GM18502 (cell line): ENCODE data around the gene GTF3C5.
"Not testable (repeated sequence)": the region's sequence is repeated elsewhere in the genome, so short reads cannot be mapped to it uniquely, and the experiment has no call there.

ENCODE experiments used
- ATAC-seq: cut with Tn5 transposase; IDR thresholded peaks from one replicate; pipeline ENCODE4 v1.9.1; 2021; ENCODE audit warnings: mild to moderate bottlenecking; ENCODE audit not compliant: unreplicated experiment, poor library complexity

Gene GTF3C5

GRCh38 chr9:133086212-133086860 is 55.5 kb downstream of the GTF3C5 start:
- ATAC-seq: not testable (repeated sequence)

- no peak for ATAC-seq
Measured at GRCh38 chr9:133086894-133087293, 56.1 kb downstream of the GTF3C5 start.

GRCh38 chr9:133087429-133088145 is 56.8 kb downstream of the GTF3C5 start:
- no peak for ATAC-seq

DNA sequence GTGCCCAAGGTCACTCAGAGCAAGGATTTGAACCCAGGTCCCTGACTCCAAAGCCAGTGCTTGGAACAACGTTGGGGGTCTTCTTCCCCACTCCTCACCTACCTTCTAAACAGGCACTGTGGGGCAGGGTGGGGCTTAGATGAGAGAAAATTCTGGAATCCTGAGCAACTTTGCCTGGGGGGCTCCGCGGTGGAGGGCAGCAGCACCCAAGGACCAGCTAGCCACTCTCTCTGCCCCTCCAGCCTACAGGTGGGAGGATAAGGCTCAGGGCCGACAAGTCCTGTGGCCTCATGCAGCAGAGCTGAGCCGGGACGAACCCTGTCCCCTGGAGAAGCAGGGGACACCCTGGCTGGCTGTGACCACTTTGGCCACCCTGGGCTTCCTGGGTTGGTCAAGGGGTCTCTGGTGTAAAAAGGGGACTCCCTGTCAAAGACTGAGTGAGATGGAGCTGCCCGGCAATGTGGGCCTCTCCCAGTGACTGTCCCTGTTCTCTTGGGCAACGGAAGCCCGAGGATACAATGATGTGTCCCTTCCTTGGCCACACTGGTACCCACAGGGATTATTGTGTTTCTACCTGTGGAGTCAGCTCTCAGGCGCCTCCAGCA is 57.5 kb downstream of the GTF3C5 start:
- no peak for ATAC-seq

DNA sequence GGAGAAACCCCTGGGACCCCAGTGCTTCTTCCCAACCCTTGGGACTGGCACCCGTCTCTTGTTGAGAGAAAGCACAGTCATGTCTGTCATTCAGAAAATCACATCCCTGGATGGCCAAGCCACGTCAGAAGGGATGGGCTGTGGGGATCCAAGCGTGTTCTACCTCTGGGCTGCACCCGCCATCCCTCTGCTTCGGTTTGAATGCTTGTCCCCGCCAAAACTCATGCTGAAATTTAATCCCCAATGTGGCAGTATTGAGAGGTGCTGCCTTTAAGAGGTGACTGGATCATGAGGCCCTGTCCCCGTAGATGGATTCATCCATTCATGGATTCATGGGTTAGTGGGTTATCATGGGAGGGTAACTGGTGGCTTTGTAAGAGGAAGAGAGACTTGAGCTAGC is 58.0 kb downstream of the GTF3C5 start:
- ATAC-seq: no peak

DNA sequence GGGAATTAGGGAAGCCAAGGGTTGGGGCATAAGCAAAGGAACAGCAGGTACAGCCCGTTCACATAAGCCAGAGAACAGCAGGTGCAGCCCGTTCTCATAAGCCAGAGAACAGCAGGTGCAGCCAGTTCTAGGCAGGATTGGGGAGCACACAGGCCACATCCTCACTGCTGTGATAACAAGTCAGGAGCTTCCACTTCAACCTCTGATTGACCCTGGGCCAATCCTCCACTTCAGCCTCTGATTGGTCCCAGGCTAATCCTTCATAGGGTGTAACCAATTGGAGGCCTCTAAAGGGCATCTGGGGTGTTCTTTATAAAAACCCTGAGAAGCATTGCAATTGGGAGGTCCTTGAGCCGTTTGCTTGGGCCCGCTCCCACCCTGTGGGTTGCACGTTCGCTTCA is 58.5 kb downstream of the GTF3C5 start:
- ATAC-seq: no peak

DNA sequence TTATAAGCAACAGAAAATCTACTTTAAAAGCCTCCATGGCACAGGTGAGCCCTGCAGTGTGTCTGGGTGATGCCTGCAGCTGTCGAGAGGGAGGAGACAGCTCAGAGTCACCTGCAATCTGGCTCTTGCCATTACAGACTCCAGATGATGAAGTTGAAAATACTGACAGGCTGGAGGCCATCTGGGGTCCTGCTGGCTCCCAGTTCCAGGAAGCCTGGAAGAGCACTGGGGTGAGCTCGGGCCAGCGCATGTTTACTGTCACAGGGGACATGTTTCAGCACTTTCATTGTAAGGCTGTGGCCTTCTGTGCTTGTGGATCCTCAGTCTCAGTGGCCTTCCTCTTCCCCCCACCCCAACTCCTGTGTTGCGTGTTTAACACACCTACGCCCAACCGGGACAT is 59.4 kb downstream of the GTF3C5 start:
- no peak for ATAC-seq

DNA sequence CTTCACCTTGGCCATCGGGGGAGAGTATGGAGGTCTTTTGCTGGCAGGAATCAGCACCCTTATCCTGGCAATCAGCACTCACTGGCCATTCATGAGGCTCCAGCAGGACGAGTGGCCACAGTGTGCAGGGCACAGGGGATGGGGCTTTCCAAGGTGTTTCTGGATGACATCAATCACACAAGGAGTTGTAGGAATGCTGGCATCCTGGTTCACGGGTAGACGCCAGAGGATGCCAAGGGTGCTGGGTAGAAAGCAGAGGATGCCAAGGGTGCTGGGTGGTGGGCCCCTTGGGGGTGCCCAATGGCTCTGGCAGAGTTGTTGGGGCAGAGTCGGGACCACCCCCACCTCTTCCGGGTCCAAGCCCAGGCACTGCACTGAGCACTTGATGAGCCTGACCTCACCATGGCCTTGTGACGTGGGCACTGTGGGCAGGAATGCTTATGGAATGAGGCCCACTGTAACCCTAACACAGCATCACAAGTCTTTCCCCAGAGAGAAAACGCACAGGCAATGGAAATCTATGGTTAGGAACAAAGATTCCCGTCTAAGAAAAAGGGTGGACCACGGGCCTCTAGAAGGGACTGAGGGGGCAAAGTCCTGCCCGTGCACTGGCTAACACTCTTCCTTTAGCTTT is 60.1 kb downstream of the GTF3C5 start:
- ATAC-seq: no peak

GRCh38 chr9:133094351-133094750 is 63.6 kb downstream of the GTF3C5 start:
- ATAC-seq: not testable (repeated sequence)

DNA sequence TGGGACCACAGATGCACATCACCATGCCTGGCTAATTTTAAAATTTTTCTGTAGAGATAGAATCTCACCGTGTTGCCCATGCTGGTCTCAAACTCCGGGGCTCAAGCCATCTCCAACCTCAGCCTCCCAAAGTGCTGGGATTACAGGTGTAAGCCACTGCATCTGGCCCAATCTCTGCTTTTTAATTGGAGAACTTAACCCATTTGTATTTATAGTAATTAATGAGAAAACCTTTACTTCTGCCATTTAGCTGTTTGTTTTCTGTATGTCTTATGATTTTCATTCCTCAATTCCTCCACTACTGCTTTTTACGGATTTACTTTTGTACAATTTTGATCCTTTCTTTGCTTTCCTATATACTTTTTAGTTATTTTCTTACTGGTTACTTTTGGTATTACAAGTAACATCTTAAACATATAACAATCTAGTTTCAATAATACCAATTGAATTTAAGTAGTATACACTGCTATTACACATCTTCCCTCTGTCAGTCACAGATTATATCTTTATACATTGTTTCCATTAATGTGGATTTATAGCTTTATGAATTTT is 64.1 kb downstream of the GTF3C5 start:
- no peak for ATAC-seq

GRCh38 chr9:133098104-133098754 is 67.4 kb downstream of the GTF3C5 start:
- ATAC-seq: no peak

- no peak for ATAC-seq
Measured at GRCh38 chr9:133098871-133099270, 68.1 kb downstream of the GTF3C5 start.

DNA sequence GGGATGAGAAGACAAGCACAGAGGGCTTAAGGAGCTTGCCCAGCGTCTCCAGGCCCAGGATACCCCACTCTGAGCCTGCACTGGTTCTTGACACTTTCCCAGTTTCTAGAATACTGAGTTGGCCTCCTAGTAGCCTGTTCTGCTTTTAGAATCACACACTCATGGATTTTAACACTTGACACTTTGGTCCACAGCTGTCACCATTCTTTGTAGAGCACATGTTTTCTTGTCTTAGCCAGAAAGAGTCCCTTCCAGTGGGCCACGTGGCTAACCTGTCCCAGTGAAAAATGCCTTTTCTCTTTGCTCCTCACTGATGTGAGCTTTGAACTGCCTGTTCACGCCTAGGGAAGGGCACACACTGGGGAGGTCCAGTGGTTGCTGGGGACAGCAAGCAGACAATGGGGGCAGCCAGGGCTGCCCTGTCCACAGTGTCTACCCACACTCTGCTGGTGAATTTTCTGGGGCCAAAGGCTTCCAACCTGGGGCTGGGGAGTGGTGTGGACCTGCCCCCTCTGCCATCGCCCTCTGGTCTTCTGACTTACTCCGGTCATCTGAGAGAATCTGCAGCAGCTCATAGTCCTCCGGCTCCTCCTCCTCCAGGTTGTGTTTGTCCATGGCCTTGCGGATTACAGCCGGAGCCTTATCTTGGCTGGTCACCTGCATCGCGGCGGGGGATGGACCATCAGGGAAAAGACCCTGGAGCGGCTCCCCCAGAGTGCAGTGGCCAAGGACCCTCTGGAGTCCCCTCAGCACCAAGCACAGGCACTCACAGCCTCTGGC is 69.1 kb downstream of the GTF3C5 start:
- ATAC-seq: no peak

DNA sequence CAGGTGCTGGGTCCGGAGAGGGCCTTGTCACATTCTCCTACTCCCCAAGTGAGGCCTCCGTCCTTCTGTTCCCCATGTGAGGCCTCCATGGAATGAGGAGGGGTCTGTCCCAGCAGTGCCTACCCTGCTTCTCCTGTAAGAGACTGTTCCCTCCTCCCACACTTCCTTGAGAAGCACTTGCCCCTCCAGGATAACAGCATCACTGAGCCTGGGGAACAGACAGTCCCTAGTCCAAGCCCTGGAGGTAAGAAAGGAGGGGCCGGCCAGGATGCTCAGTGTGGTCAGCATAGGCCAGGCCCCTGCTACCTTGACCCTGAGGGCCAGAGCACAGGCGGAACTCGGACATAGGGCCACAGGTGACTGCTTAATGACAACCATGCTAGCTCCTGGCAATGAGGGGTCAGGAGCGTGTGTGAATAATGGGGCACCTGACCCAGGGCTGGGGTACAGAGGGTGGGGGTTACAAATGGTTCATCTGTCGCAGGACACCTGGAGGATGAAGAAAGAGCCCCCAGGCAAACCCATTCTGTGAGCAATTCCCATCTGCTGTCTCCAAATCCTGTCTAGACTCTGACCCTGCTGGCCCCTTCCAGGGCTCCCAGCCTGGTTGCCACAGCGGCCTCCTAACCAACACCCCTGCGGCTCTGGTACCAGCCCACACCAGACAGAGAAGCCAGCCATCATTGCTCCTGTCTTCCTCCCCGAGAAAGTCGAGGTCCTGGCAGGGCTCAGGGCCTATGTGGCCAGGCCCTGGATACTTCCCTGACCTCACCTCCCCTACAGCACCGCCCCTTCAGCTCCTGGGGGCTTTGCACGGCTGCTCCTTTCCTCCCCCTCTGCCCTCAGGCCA is 69.9 kb downstream of the GTF3C5 start:
- ATAC-seq: no peak

DNA sequence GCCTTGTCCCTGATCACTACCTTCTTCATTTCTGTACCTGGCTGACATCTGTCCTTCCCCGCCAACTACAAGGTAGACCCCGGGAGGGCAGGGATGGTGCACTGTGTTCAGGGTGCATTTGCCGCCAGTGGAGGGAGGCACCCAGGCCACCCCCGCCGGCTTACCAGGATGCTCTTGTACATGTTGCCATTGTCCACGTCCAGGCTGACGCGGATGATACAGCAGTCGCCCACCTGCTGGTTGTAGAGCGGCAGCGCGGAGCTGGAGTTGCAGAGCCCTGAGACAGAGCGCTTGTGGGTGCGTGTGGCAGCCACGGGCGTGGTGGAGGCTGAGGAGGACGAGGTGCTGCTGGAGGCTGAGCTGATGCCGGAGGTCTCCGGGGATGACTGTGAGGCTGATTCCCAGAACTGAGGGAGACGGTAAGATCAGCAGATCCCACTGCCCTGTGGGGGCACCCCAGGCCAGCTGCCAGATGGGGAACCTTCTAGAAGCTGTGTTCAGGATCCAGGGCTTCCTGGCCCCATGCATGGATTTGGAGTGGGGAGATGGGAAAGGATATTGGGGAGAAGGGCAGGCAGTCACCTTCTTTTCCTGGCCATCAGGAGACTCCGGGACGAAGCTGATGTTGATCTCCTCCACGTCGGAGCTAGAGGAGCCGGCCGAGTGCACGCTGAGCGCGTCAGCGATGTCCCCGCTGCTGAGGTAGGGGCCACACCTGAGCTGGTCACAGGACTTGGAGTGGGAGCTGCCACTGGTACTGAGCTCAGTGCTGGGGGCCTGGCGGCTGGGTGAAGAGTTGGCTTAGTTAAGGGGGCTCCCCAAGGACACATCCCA is 70.8 kb downstream of the GTF3C5 start:
- ATAC-seq: no peak

DNA sequence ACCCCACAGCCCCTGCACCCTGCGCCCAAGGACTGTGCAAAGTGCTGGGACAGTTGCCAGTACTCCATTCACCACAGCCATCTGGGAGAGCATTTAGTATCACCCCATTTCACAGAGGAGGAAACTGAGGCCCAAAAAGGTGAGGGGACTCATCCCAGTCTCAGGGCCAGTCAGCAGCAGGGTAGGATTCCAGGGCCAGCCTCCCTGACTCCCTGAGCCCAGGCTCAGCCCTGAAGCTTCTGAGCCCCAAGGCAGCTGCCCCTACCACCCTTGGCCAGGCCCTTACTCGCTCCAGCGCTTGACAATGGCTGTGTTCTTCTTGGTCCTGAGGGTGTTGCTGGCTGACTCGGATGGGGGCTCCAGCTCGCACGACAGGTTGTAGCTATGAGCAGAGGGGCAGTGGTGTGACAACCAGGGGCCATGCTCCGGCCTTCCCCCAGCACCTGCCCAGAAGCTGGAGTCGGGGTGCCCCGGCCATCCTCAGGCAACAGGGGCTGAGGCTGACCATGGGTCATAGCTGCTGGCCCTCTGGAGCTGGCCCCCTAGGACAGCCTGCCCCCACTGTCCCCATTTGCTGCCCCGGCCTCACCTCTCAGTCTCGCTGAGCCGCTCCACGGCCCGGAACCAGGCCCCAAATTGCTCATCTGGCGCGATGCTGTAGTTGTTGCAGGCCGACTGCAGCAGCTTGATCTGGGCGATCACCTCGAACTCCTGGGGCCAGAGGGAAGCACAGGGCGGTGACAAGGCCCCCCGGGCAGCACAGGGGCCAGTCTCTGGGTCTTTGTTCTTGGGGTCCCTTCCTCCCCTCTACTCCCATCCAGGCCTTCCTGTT is 71.6 kb downstream of the GTF3C5 start:
- ATAC-seq: no peak
